DND-41 (cell line): ENCODE measurements around the gene RNASE1.

Experiments used
- ATAC-seq: fragments of 200-7000 bp; cut with Tn5 transposase; 3 replicates; pipeline ENCODE4 v1.9.1; 2021; ENCODE audit warnings: low read depth; ENCODE audit not compliant: insufficient read depth
- DNase-seq: peaks from one replicate; pipeline ENCODE4 v3.0.0-alpha.2; 2020
- H2AFZ ChIP-seq: 2 replicates; pipeline ENCODE4 v1.6.0; 2012; ENCODE audit warnings: low read depth, low read length
- H3K27ac ChIP-seq: 2 replicates; pipeline ENCODE4 v1.5.1; 2012; ENCODE audit warnings: low read length, inconsistent platforms
- H3K27me3 ChIP-seq: fragments of 200-600 bp; sonication (generic); 2 replicates; pipeline ENCODE4 v1.6.0; 2012; ENCODE audit warnings: low read length, mild to moderate bottlenecking, inconsistent platforms; ENCODE audit not compliant: insufficient read depth, poor library complexity
- H3K36me3 ChIP-seq: 2 replicates; pipeline ENCODE4 v1.5.1; 2012; ENCODE audit warnings: low read length, inconsistent platforms; ENCODE audit not compliant: insufficient read depth
- H3K4me1 ChIP-seq: 2 replicates; pipeline ENCODE4 v1.5.1; 2012; ENCODE audit warnings: mild to moderate bottlenecking, low read length; ENCODE audit not compliant: insufficient read depth
- H3K4me2 ChIP-seq: 2 replicates; pipeline ENCODE4 v1.6.0; 2012; ENCODE audit warnings: mild to moderate bottlenecking, moderate library complexity, low read length, inconsistent platforms; ENCODE audit not compliant: insufficient read depth
- H3K4me3 ChIP-seq, 2 experiments: fragments of 200-600 bp in 1 of 2; shearing (Covaris generic) in 1 of 2; 2 replicates each; pipeline ENCODE4 v1.5.1; 2012 to 2016; ENCODE audit warnings: inconsistent platforms in 2 of 2, low read length in 2 of 2, mild to moderate bottlenecking in 2 of 2, low read depth in 1 of 2, moderate library complexity in 1 of 2
- H3K79me2 ChIP-seq: 2 replicates; pipeline ENCODE4 v1.6.0; 2012; ENCODE audit warnings: low read length, inconsistent platforms; ENCODE audit not compliant: insufficient read depth
- H3K9ac ChIP-seq: 2 replicates; pipeline ENCODE4 v1.6.0; 2012; ENCODE audit warnings: low read depth, mild to moderate bottlenecking, inconsistent platforms, low read length, moderate library complexity
- H3K9me3 ChIP-seq: 2 replicates; pipeline ENCODE4 v1.5.1; 2012; ENCODE audit warnings: low read length, moderate library complexity, mild to moderate bottlenecking, inconsistent platforms; ENCODE audit not compliant: insufficient read depth, severe bottlenecking
- H4K20me1 ChIP-seq: 2 replicates; pipeline ENCODE4 v1.6.0; 2012; ENCODE audit warnings: low read length; ENCODE audit not compliant: insufficient read depth
- EZH2 ChIP-seq: IDR thresholded peaks from 3 replicates; pipeline ENCODE4 v1.6.1; 2012; ENCODE audit warnings: borderline replicate concordance, low read depth, mild to moderate bottlenecking, moderate library complexity, low read length, inconsistent platforms; ENCODE audit not compliant: severe bottlenecking
- TF ChIP-seq, protein P1 (sequence below): IDR thresholded peaks from 2 replicates; pipeline ENCODE4 v1.5.1; 2012; ENCODE audit warnings: borderline replicate concordance, low read length, moderate library complexity, mild to moderate bottlenecking; ENCODE audit not compliant: poor library complexity, severe bottlenecking; ENCODE audit errors: extremely low read depth

Gene RNASE1

GRCh38 chr14:20781803-20782202, 20.8 kb downstream of the RNASE1 start:
- Histone ChIP-seq H3K27ac (peak overlapping the region; percentile 93), H3K4me2 (peak overlapping the region; percentile 72), H3K36me3 (no peaks in the 10 kb centered on the region), H3K9ac (peak overlapping the region; percentile 60), H4K20me1 (no peaks in the 10 kb centered on the region), H3K4me3 (peak overlapping the region; percentile 13 to 53; a peak in 3 of 4 replicates), H3K79me2 (no peaks in the 10 kb centered on the region), H3K4me1 (peaks cover 42% of the 10 kb centered on the region), H3K27me3 (no peaks in the 10 kb centered on the region), H3K9me3 (no peaks in the 10 kb centered on the region), H2AFZ (peak overlapping the region; percentile 64)
- no peak for TF ChIP-seq EZH2
- TF ChIP-seq, protein P1, sequence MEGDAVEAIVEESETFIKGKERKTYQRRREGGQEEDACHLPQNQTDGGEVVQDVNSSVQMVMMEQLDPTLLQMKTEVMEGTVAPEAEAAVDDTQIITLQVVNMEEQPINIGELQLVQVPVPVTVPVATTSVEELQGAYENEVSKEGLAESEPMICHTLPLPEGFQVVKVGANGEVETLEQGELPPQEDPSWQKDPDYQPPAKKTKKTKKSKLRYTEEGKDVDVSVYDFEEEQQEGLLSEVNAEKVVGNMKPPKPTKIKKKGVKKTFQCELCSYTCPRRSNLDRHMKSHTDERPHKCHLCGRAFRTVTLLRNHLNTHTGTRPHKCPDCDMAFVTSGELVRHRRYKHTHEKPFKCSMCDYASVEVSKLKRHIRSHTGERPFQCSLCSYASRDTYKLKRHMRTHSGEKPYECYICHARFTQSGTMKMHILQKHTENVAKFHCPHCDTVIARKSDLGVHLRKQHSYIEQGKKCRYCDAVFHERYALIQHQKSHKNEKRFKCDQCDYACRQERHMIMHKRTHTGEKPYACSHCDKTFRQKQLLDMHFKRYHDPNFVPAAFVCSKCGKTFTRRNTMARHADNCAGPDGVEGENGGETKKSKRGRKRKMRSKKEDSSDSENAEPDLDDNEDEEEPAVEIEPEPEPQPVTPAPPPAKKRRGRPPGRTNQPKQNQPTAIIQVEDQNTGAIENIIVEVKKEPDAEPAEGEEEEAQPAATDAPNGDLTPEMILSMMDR, result no peak
- peak; percentile 47 for ATAC-seq
- DNase-seq, result peak; percentile 53

DNA sequence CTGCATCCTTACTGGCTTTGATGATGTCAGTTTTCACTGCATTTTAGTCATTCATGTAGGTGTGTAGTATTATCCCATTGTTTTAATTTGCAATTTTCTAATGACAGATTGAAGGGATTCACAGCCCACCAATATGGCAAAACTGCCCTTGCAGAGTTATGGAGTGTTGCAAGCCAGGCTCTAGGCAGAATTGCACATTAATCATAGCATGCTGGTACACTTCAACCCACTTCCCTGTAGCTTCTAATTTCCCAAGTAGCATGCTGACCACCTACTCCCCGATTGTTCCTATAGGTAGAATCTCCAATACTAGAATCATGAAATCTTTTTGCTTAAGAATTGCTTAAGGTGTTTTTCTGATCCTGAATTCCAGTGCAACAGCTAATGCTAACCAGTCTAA, 26.7 kb downstream of the RNASE1 start:
- ATAC-seq (no peak), DNase-seq (no peak)
- TF ChIP-seq EZH2, result no peak
- TF ChIP-seq, protein P1, result no peak
- Histone ChIP-seq H3K4me3 (no peak overlapping the region), H3K79me2 (no peaks in the 10 kb centered on the region), H3K27me3 (no peaks in the 10 kb centered on the region), H3K9me3 (no peaks in the 10 kb centered on the region), H2AFZ (no peak overlapping the region), H3K4me2 (no peak overlapping the region), H3K4me1 (peaks cover 12% of the 10 kb centered on the region), H4K20me1 (no peaks in the 10 kb centered on the region), H3K9ac (no peak overlapping the region), H3K27ac (no peak overlapping the region), H3K36me3 (no peaks in the 10 kb centered on the region)

GRCh38 chr14:20775043-20775442, 27.6 kb downstream of the RNASE1 start:
- Histone ChIP-seq H2AFZ (peak overlapping the region; percentile 19), H3K9me3 (no peaks in the 10 kb centered on the region), H3K4me2 (no peak overlapping the region), H4K20me1 (no peaks in the 10 kb centered on the region), H3K79me2 (no peaks in the 10 kb centered on the region), H3K27ac (no peak overlapping the region), H3K4me1 (peaks cover 3% of the 10 kb centered on the region), H3K36me3 (no peaks in the 10 kb centered on the region), H3K9ac (no peak overlapping the region), H3K27me3 (no peaks in the 10 kb centered on the region), H3K4me3 (no peak overlapping the region)
- TF ChIP-seq, protein P1, result no peak
- TF ChIP-seq EZH2, result no peak
- ATAC-seq (no peak), DNase-seq (no peak)
